GM23248 (cell line): ENCODE results near the gene FKBP15.

Experiments used
- EZH2 ChIP-seq: fragments of 200-600 bp; sonication (generic); IDR thresholded peaks from 2 replicates; pipeline ENCODE4 v1.6.1; 2018; ENCODE audit warnings: antibody characterized with exemption, mild to moderate bottlenecking; ENCODE audit not compliant: insufficient read depth, poor library complexity, severe bottlenecking
- EZH2phosphoT487 ChIP-seq: fragments of 200-600 bp; sonication (generic); IDR thresholded peaks from 2 replicates; pipeline ENCODE4 v1.6.1; 2018; ENCODE audit warnings: antibody characterized with exemption, moderate library complexity, mild to moderate bottlenecking, low read depth; ENCODE audit not compliant: insufficient read depth

DNA sequence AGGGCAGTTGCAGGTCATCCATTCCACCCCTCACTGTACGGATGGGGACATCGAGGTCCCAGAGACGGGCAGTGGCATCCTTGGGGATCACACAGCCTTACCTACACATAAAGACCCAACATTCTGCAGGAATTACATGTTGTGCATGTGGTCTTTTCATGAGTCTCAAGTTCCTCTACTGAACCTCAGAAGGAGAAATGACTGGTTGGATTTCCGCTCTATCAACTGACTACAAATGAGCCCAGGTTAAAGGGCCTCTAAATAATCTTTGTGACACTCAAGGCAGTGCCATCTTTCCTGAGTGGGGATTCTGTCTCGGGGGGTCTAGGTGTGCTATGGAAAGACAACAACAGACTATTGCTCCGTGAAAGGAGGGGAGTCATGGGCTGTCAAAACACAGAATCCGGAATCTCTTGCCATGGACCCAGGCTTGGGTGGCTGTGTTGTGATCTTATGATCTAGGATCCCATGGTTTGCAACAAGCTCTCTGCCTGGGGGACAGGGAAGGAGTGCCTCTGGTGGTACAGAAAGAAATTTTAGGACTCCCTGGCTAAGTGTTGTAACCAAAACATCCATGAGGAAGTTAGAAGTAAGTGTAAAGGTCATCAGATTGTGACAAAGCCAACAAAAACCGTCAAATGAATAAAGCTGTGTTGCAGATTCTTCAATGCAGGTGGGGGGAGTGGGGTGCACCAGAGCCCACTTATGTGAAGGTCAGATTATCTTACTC is 72.1 kb downstream of the FKBP15 start:
- TF ChIP-seq EZH2phosphoT487 (no peak), EZH2 (no peak)
